Activated CD4-positive, alpha-beta T cell treated with anti-CD3 and anti-CD28 coated beads for 36 hours (primary cell): ENCODE data around the gene CPSF7. TPM values are rescaled to one million over a fixed set of nuclear protein-coding genes. Genes with fewer than 3 reads are reported as not detected.

Source experiments
- ATAC-seq: fragments of 200-7000 bp; cut with Tn5 transposase; one replicate; pipeline ENCODE4 v1.10.0; 2021; ENCODE audit warnings: mild to moderate bottlenecking, moderate library complexity
- CTCF ChIA-PET: fragments of 350-600 bp; sonication (Branson Sonifier 250); formaldehyde crosslinking; loops from one replicate; lab custom pipeline; 2021; ENCODE audit warnings: antibody characterized with exemption; lab: Charles Lee
- POLR2A ChIA-PET: fragments of 350-600 bp; sonication (Branson Sonifier 250); formaldehyde crosslinking; loops from one replicate; lab custom pipeline; 2021; ENCODE audit warnings: antibody characterized with exemption, inconsistent platforms; lab: Charles Lee
- DNase-seq: peaks from one replicate; pipeline ENCODE4 v3.0.0-alpha.2; 2020
- H3K27ac Mint-ChIP-seq: one replicate; pipeline ENCODE4 v1.8.0; 2021; ENCODE audit warnings: mixed read lengths
- H3K27me3 Mint-ChIP-seq: one replicate; pipeline ENCODE4 v1.8.0; 2021; ENCODE audit warnings: mixed read lengths
- H3K36me3 Mint-ChIP-seq: one replicate; pipeline ENCODE4 v1.8.0; 2021; ENCODE audit warnings: low read depth, mixed read lengths
- H3K4me1 Mint-ChIP-seq: one replicate; pipeline ENCODE4 v1.8.0; 2021; ENCODE audit warnings: mixed read lengths
- H3K4me3 Mint-ChIP-seq: one replicate; pipeline ENCODE4 v1.8.0; 2021; ENCODE audit warnings: mild to moderate bottlenecking, moderate library complexity, mixed read lengths
- H3K9me3 Mint-ChIP-seq: one replicate; pipeline ENCODE4 v1.8.0; 2021; ENCODE audit warnings: low read depth, mixed read lengths
- intact Hi-C, 2 experiments: fragments of 100-400 bp; cut with DNase I in 1 of 2; cut with micrococcal nuclease in 1 of 2; formaldehyde crosslinking; loops; one replicate each; pipeline versions ENCODE4 v1.14.2 to v1.15.1; 2022 to 2024; cut with DNase I, micrococcal nuclease
- total RNA-seq, 2 experiments: library from RNA; stranded (reverse); gene quantifications; one replicate each; pipeline ENCODE4 v1.2.3, GENCODE V29; 2021

CPSF7 gene
- total RNA-seq, 2 experiments from 2014 or later = 108 to 179 TPM

- no peak overlapping the region for H3K4me3 Mint-ChIP-seq
- no peaks in the 10 kb centered on the region for H3K27me3 Mint-ChIP-seq
- H3K27ac Mint-ChIP-seq = peak overlapping the region; percentile 42
- ChIA-PET POLR2A (interaction anchor here (1.0 kb wide), 1 partner anchor 22 kb away, joined by 3 read pairs; no protein-coding TSS in a partner anchor), CTCF (interaction anchor here (0.7 to 1.6 kb wide), 4 partner anchors 17 to 36 kb away, joined by 3 to 9 read pairs (median 5); no protein-coding TSS in a partner anchor)
- H3K4me1 Mint-ChIP-seq = peaks cover 20% of the 10 kb centered on the region
- H3K36me3 Mint-ChIP-seq = peaks cover 18% of the 10 kb centered on the region
- ATAC-seq (no peak), DNase-seq (no peak)
- intact Hi-C loops = no loop called here
- H3K9me3 Mint-ChIP-seq = no peaks in the 10 kb centered on the region
These were observed 72.4 kb downstream of the CPSF7 start for GRCh38 chr11:61357233-61357893.

- Mint-ChIP-seq H3K27ac (peak overlapping the region; percentile 31), H3K4me1 (peaks cover 20% of the 10 kb centered on the region), H3K9me3 (no peaks in the 10 kb centered on the region), H3K36me3 (peaks cover 17% of the 10 kb centered on the region), H3K4me3 (no peak overlapping the region), H3K27me3 (no peaks in the 10 kb centered on the region)
- DNase-seq = no peak
- intact Hi-C loops = no loop called here
- POLR2A ChIA-PET = no interaction called here
- no peak for ATAC-seq
- CTCF ChIA-PET = interaction anchor here (0.7 to 4.0 kb wide), 4 partner anchors 16 to 29 kb away, joined by 3 to 20 read pairs (median 6); no protein-coding TSS in a partner anchor
These were observed 73.1 kb downstream of the CPSF7 start for GRCh38 chr11:61356706-61357105.

DNA sequence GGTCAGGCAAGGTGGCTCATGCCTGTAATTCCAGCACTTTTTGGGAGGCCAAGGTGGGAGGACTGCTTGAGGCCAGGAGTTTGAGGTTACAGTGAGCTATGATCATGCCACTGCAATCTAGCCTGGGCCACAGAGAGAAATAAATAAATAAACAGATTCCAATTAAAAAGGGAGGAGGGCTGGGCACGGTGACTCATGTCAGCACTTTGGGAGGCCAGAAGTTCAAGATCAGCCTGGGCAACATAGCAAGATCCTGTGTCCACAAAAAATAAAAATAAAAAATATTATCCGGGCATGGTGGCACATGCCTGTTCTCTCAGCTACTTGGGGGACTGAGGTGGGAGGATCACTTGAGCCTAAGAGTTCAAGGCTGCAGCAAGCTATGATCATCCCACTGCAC lies 75.6 kb downstream of the CPSF7 start:
- no peak overlapping the region for H3K27ac Mint-ChIP-seq
- POLR2A ChIA-PET = interaction anchor here (0.6 to 0.7 kb wide), 2 partner anchors 39 to 459 kb away, joined by 4 to 5 read pairs; no protein-coding TSS in a partner anchor
- H3K36me3 Mint-ChIP-seq = peaks cover 21% of the 10 kb centered on the region
- intact Hi-C loops = no loop called here
- H3K4me1 Mint-ChIP-seq = peaks cover 5% of the 10 kb centered on the region
- DNase-seq (no peak), ATAC-seq (no peak)
- CTCF ChIA-PET = interaction anchor here (0.6 to 4.0 kb wide), 4 partner anchors 18 to 179 kb away, joined by 3 to 20 read pairs (median 3); no protein-coding TSS in a partner anchor
- no peak overlapping the region for H3K4me3 Mint-ChIP-seq
- no peaks in the 10 kb centered on the region for H3K27me3 Mint-ChIP-seq
- H3K9me3 Mint-ChIP-seq = no peaks in the 10 kb centered on the region

- Mint-ChIP-seq H3K27ac (no peak overlapping the region), H3K4me3 (no peak overlapping the region), H3K9me3 (no peaks in the 10 kb centered on the region), H3K36me3 (peaks cover 25% of the 10 kb centered on the region), H3K27me3 (no peaks in the 10 kb centered on the region), H3K4me1 (peaks cover 4% of the 10 kb centered on the region)
- CTCF ChIA-PET = interaction anchor here (0.6 to 4.0 kb wide), 5 partner anchors 17 to 164 kb away, joined by 3 to 20 read pairs (median 3); no protein-coding TSS in a partner anchor
- POLR2A ChIA-PET = no interaction called here
- intact Hi-C loops = no loop called here
- DNase-seq (no peak), ATAC-seq (no peak)
These were observed 76.4 kb downstream of the CPSF7 start for GRCh38 chr11:61353131-61354067.

Other genes with a start within 250 kb of the CPSF7 start
- gene PGA3, start 226.5 kb downstream of the CPSF7 start, total RNA-seq = not detected
- not detected for gene PGA4, start 207.6 kb downstream of the CPSF7 start, total RNA-seq
- not detected for gene PGA5, start 188.8 kb downstream of the CPSF7 start, total RNA-seq
- gene VWCE, start 134.7 kb downstream of the CPSF7 start, total RNA-seq = 1 to 10 TPM; 5.2 to 6.8 TPM
- gene DDB1, start 96.9 kb downstream of the CPSF7 start, total RNA-seq = 100 to 1,000 TPM; 258 to 268 TPM
- 100 to 1,000 TPM; 100 to 107 TPM for gene TKFC, start 96.7 kb downstream of the CPSF7 start, total RNA-seq
- gene CYB561A3, start 68.1 kb downstream of the CPSF7 start, total RNA-seq = 10 to 100 TPM; 31.8 to 34.4 TPM
- 10 to 100 TPM; 38.6 to 56.5 TPM for gene TMEM138, start 67.6 kb downstream of the CPSF7 start, total RNA-seq
- gene TMEM216, start 37.4 kb downstream of the CPSF7 start, total RNA-seq = 1 to 10 TPM; 8.3 to 8.8 TPM
- 10 to 100 TPM; 23.6 to 33.6 TPM for gene SDHAF2, start 149 bp upstream of the CPSF7 start, total RNA-seq
- not detected for gene LRRC10B, start 78.8 kb upstream of the CPSF7 start, total RNA-seq
- gene SYT7, start 151.1 kb upstream of the CPSF7 start, total RNA-seq = under 1 TPM in 1 of 2 experiments, not detected in 1; 0.04 TPM